OCI-LY1 (cell line): ENCODE measurements around the gene HIVEP1.

Source experiments
- H2AFZ ChIP-seq: fragments of 200-600 bp; sonication (generic), shearing (Covaris generic); 2 replicates; pipeline ENCODE4 v1.6.0; 2014; ENCODE audit warnings: antibody characterized with exemption, mild to moderate bottlenecking, low read length
- H3F3A ChIP-seq: fragments of 200-600 bp; sonication (generic), shearing (Covaris generic); 2 replicates; pipeline ENCODE4 v1.6.0; 2014; ENCODE audit warnings: mild to moderate bottlenecking, antibody characterized with exemption, low read length, moderate library complexity; ENCODE audit not compliant: insufficient read depth
- H3K27ac ChIP-seq: fragments of 200-600 bp; sonication (generic); 2 replicates; pipeline ENCODE4 v1.5.1; 2014; ENCODE audit warnings: low read length, mixed run types, mild to moderate bottlenecking, low read depth; ENCODE audit not compliant: poor library complexity, severe bottlenecking
- H3K27me3 ChIP-seq: fragments of 200-600 bp; sonication (generic); 2 replicates; pipeline ENCODE4 v1.6.0; 2014; ENCODE audit warnings: antibody characterized with exemption, mild to moderate bottlenecking, low read length, moderate library complexity; ENCODE audit not compliant: insufficient read depth
- H3K36me3 ChIP-seq: fragments of 200-600 bp; sonication (generic); 2 replicates; pipeline ENCODE4 v1.6.1; 2014; ENCODE audit warnings: mild to moderate bottlenecking, antibody characterized with exemption, low read length, moderate library complexity, mixed read lengths; ENCODE audit not compliant: insufficient read depth
- H3K4me1 ChIP-seq: fragments of 200-600 bp; sonication (generic); 2 replicates; pipeline ENCODE4 v1.5.1; 2014; ENCODE audit warnings: mild to moderate bottlenecking, low read length, moderate library complexity; ENCODE audit not compliant: insufficient read depth, severe bottlenecking
- H3K4me2 ChIP-seq: fragments of 200-600 bp; sonication (generic), shearing (Covaris generic); 2 replicates; pipeline ENCODE4 v1.6.1; 2014; ENCODE audit warnings: low read length
- H3K4me3 ChIP-seq: fragments of 200-600 bp; sonication (generic); 2 replicates; pipeline ENCODE4 v1.5.1; 2014; ENCODE audit warnings: low read length, low read depth, mild to moderate bottlenecking, mixed read lengths; ENCODE audit not compliant: poor library complexity, severe bottlenecking
- H3K79me2 ChIP-seq: fragments of 200-600 bp; shearing (Covaris generic); 2 replicates; pipeline ENCODE4 v1.6.1; 2016; ENCODE audit warnings: mixed run types, low read length, mixed read lengths; ENCODE audit not compliant: insufficient read depth
- H3K9ac ChIP-seq: fragments of 200-600 bp; sonication (generic), shearing (Covaris generic); 2 replicates; pipeline ENCODE4 v1.6.1; 2014; ENCODE audit warnings: mild to moderate bottlenecking, low read length, mixed read lengths
- H3K9me2 ChIP-seq: fragments of 200-600 bp; sonication (generic), shearing (Covaris generic); 2 replicates; pipeline ENCODE4 v1.6.1; 2014; ENCODE audit warnings: low read depth, mild to moderate bottlenecking, low read length, mixed read lengths
- H3K9me3 ChIP-seq: fragments of 200-600 bp; shearing (Covaris generic); 2 replicates; pipeline ENCODE4 v1.6.1; 2014; ENCODE audit warnings: low read length, mixed read lengths
- H4K20me1 ChIP-seq: fragments of 200-600 bp; sonication (generic), shearing (Covaris generic); 2 replicates; pipeline ENCODE4 v1.6.0; 2016; ENCODE audit warnings: mild to moderate bottlenecking, low read length; ENCODE audit not compliant: insufficient read depth
- EZH2 ChIP-seq: fragments of 200-600 bp; sonication (generic), shearing (Covaris generic); IDR thresholded peaks from 2 replicates; pipeline ENCODE4 v1.8.0; 2017; ENCODE audit warnings: borderline replicate concordance, mixed run types, mild to moderate bottlenecking, antibody characterized with exemption, low read length, moderate library complexity, mixed read lengths
- TF ChIP-seq, protein P1 (sequence below): fragments of 200-600 bp; sonication (generic), shearing (Covaris generic); IDR thresholded peaks from 2 replicates; pipeline ENCODE4 v1.5.1; 2017; ENCODE audit warnings: mild to moderate bottlenecking, antibody characterized with exemption, low read length, moderate library complexity, mixed read lengths

HIVEP1 gene

DNA sequence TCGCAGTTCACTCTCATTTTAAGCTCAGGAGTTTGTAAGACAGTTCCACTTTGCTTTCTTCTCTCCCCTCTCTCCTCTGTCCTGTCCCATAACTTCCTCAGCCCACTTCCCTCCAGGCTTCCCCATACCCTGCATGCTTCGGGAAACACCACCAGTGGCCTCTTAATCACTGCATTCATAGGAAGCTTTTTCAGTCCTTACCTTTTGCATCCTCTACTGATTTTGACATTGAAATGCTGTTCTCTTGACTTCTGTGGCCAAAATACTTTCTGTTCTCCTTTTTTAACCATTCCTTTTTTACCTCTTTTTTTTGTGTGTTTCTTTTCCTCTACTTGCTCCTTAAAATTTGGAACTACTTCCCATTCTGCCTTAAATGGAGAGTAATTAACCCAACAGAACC lies 69.7 kb downstream of the HIVEP1 start:
- Histone ChIP-seq H3K9me2 (no peaks in the 10 kb centered on the region), H3K9ac (no peak overlapping the region), H3K4me2 (no peak overlapping the region), H3K27ac (peak overlapping the region; percentile 48), H2AFZ (no peak overlapping the region), H4K20me1 (0 out of 2 replicates have a peak, but pooled peaks cover 2% of the 10 kb centered on the region), H3K9me3 (no peaks in the 10 kb centered on the region), H3K36me3 (peaks cover 16% of the 10 kb centered on the region; the same call in 1 of the 2 replicates), H3K27me3 (no peaks in the 10 kb centered on the region), H3F3A (no peaks in the 10 kb centered on the region), H3K4me1 (peaks cover 58% of the 10 kb centered on the region), H3K4me3 (no peak overlapping the region), H3K79me2 (peaks cover 100% of the 10 kb centered on the region)
- TF ChIP-seq, protein P1, sequence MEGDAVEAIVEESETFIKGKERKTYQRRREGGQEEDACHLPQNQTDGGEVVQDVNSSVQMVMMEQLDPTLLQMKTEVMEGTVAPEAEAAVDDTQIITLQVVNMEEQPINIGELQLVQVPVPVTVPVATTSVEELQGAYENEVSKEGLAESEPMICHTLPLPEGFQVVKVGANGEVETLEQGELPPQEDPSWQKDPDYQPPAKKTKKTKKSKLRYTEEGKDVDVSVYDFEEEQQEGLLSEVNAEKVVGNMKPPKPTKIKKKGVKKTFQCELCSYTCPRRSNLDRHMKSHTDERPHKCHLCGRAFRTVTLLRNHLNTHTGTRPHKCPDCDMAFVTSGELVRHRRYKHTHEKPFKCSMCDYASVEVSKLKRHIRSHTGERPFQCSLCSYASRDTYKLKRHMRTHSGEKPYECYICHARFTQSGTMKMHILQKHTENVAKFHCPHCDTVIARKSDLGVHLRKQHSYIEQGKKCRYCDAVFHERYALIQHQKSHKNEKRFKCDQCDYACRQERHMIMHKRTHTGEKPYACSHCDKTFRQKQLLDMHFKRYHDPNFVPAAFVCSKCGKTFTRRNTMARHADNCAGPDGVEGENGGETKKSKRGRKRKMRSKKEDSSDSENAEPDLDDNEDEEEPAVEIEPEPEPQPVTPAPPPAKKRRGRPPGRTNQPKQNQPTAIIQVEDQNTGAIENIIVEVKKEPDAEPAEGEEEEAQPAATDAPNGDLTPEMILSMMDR = no peak
- TF ChIP-seq EZH2 = no peak

DNA sequence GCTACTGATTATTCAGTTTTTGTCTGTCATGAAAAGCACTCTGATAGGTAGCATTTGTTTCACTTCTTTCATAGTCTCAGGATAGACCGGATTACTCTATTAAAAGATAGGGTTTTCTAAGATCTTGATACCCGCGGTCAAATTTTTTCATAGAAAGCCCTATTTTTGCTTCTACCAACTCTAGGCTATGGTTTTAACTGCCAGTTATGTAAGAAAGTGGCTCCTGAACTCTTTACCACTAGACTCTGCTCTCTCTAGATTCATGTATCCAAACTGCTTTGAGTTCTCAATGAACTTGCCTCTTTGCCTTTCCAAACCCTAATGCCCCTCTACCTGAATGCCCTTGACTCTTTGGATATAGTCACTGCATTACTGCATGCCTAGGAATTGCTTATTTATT lies 70.3 kb downstream of the HIVEP1 start:
- no peak overlapping the region for H3K4me2 ChIP-seq
- H3K36me3 ChIP-seq = peaks cover 10% of the 10 kb centered on the region; the same call in 1 of the 2 replicates
- H3K9ac ChIP-seq = no peak overlapping the region
- TF ChIP-seq EZH2 = no peak
- TF ChIP-seq, protein P1 = no peak
- no peaks in the 10 kb centered on the region for H3F3A ChIP-seq
- no peak overlapping the region for H3K27ac ChIP-seq
- no peak overlapping the region for H3K4me3 ChIP-seq
- peaks cover 58% of the 10 kb centered on the region for H3K4me1 ChIP-seq
- H3K9me2 ChIP-seq = no peaks in the 10 kb centered on the region
- H2AFZ ChIP-seq = no peak overlapping the region
- 0 out of 2 replicates have a peak, but pooled peaks cover 2% of the 10 kb centered on the region for H4K20me1 ChIP-seq
- peaks cover 100% of the 10 kb centered on the region for H3K79me2 ChIP-seq
- H3K9me3 ChIP-seq = no peaks in the 10 kb centered on the region
- no peaks in the 10 kb centered on the region for H3K27me3 ChIP-seq

DNA sequence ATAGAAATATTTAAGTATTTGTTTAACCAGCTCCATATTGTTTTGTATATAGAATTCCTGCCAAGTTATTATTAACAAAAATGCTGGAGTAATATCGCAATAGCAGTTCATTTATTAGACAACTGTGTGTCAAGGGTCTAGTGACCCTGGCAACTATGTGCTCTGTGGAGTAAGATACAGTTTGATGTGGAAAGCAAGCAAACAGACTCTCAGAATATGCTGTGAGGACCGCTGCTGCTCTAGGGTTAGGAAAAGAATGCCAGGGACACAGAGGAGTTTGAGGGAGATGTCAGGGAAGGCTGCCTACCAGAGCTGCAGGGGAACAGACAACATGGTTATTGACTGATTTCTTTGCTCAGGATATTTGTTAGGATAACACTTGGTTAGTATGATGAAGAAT lies 71.2 kb downstream of the HIVEP1 start:
- H3K27ac ChIP-seq = no peak overlapping the region
- no peaks in the 10 kb centered on the region for H3F3A ChIP-seq
- no peak for TF ChIP-seq EZH2
- TF ChIP-seq, protein P1 = no peak
- H3K79me2 ChIP-seq = peaks cover 100% of the 10 kb centered on the region
- no peaks in the 10 kb centered on the region for H3K27me3 ChIP-seq
- no peak overlapping the region for H2AFZ ChIP-seq
- H4K20me1 ChIP-seq = 0 out of 2 replicates have a peak, but pooled peaks cover 2% of the 10 kb centered on the region
- no peaks in the 10 kb centered on the region for H3K9me3 ChIP-seq
- peaks cover 58% of the 10 kb centered on the region for H3K4me1 ChIP-seq
- no peak overlapping the region for H3K9ac ChIP-seq
- H3K4me2 ChIP-seq = no peak overlapping the region
- no peaks in the 10 kb centered on the region for H3K9me2 ChIP-seq
- no peak overlapping the region for H3K4me3 ChIP-seq
- H3K36me3 ChIP-seq = peaks cover 3% of the 10 kb centered on the region; the same call in 1 of the 2 replicates
